HFF-Myc (cell line): ENCODE results near the gene GYPC.
A peak's percentile ranks its signal among the peaks of the same experiment; 100 is the strongest.

Experiments used
- DNase-seq: peaks from one replicate; pipeline ENCODE4 v3.0.0-alpha.2; 2011; ENCODE audit warnings: low read depth; ENCODE audit errors: extremely low read depth
- H3K4me3 ChIP-seq: replicated peaks from 2 replicates; pipeline ENCODE4 v1.5.1; 2011; ENCODE audit warnings: low read depth, mild to moderate bottlenecking, control low read depth, low read length
- TF ChIP-seq, protein P1 (sequence below): IDR thresholded peaks from 2 replicates; pipeline ENCODE4 v1.5.1; 2012; ENCODE audit warnings: mild to moderate bottlenecking, low read depth, low read length, control low read depth; ENCODE audit errors: missing control alignments

The GYPC gene

DNA sequence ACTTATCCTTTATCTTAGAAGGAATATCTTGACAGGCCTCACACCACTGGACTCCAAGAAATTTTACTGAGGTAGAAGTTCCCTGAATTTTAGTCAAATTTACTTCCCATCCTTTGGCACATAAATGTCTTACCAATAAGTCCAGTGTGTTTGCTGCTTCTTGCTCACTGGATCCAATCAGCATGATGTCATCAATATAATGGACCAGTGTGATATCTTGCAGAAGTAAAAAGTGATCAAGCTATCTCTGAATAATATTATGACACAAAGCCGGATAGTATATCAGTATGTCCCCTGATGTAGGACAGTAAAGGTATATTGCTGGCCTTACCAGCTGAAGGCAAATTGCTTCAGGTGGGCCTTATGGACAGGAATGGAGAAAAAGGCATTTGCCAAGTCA lies 6.9 kb upstream of the GYPC start:
- H3K4me3 ChIP-seq, result no peak overlapping the region
- no peak for DNase-seq
- TF ChIP-seq, protein P1, sequence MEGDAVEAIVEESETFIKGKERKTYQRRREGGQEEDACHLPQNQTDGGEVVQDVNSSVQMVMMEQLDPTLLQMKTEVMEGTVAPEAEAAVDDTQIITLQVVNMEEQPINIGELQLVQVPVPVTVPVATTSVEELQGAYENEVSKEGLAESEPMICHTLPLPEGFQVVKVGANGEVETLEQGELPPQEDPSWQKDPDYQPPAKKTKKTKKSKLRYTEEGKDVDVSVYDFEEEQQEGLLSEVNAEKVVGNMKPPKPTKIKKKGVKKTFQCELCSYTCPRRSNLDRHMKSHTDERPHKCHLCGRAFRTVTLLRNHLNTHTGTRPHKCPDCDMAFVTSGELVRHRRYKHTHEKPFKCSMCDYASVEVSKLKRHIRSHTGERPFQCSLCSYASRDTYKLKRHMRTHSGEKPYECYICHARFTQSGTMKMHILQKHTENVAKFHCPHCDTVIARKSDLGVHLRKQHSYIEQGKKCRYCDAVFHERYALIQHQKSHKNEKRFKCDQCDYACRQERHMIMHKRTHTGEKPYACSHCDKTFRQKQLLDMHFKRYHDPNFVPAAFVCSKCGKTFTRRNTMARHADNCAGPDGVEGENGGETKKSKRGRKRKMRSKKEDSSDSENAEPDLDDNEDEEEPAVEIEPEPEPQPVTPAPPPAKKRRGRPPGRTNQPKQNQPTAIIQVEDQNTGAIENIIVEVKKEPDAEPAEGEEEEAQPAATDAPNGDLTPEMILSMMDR, result no peak

DNA sequence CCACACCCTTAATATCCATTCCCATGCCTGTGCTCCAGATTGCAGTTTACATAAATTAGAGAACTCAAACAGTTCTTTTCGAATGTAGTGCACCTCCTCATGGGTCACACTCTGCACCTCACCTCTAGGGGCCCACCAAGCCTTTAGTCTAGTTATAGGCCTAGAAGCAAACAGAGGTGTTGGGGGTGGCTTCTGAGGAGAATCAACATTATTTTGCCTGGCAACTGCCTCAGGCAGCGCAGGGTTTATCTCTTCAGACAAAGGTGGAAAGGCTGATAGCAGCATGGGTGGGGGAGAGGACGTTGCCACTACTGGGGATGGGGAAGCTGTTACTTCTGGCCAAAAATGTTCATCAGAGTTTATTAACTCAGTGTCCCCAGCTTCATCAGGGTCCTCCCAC lies 5.0 kb upstream of the GYPC start:
- DNase-seq, result no peak
- H3K4me3 ChIP-seq, result no peak overlapping the region
- TF ChIP-seq, protein P1, result no peak

DNA sequence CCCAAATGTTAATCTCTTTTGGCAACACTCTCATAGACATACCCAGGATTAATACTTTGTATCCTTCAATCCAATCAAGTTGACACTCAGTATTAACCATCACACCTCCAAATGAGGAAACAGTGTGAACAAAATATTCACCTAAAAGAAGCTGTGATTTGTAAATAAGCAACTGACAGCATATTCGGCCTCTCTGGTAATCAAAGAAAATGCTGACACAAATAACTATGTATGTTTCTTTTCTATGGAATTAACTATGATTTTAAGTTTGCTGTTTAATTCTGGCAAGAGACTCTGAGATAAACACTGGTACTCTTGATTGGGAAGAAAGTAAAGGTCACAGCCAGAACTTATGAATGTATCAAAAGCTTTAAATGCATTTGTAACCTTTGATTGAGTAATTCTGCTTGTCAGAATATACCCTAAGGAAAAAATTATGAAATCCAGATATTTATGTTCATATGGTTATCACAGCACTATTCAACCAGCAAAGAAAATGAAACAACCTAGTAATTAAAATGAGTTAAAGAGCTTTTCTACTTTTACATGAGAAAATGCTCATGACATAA lies 3.6 kb upstream of the GYPC start:
- no peak overlapping the region for H3K4me3 ChIP-seq
- TF ChIP-seq, protein P1, result no peak
- no peak for DNase-seq

DNA sequence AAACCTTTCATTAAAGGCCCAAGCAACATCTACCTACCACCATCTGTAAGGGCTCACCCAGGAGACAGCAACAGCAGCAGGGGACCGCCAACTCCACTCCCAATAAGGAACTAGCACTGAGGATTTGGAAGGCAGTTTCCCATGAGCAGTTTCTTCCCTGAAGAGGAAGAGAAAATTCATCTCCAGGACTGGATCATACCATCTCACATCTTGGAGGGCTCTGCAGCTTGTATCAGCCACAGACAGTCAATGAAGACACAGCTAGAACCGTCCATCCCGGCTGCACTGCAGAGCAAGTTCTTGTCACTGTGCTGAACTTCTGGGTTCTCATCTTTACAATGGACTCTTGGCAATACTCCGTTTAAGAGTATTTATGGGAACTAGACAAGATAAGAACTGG lies 2.8 kb upstream of the GYPC start:
- no peak overlapping the region for H3K4me3 ChIP-seq
- TF ChIP-seq, protein P1, result no peak
- no peak for DNase-seq

DNA sequence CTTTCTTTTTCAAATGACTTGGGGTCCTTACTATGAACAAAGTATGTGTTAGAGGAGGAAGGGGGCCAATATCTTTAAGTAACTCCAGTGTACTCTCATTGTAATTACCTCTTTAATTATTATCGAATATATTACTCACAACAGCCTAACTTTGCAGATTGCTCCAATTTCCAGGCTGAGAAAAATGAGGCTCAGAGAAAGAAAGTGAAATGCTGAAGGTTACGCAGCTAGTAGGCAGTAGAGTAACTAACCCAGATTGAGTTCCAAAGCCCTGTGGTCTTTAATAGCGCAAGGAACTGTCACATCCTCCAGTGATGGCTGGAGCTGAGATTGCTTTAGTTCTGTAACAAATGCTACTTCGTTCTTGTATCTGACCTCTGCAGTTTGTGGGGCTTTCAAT lies 2.2 kb upstream of the GYPC start:
- no peak overlapping the region for H3K4me3 ChIP-seq
- TF ChIP-seq, protein P1, result no peak
- no peak for DNase-seq

DNA sequence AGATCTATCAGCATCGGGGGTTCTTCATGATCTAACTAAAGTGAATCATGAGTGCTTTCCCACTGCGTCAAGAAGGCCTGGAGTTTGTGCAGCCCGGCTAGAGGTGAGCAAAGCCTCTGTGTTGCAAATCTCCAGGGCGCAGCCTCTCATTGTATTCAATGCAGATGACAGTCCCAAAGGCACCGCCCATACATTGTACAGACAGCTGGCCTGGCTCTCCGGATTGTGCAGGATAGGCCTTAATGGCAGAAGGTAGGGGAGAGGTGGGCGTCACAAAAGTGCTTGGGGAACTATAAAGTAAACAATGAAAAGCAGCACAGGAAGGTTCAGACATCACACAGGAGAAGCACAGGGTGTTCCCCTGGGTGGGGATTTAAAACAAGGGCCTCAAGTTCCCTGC lies 907 bp upstream of the GYPC start:
- DNase-seq, result no peak
- H3K4me3 ChIP-seq, result peak overlapping the region; percentile 69
- TF ChIP-seq, protein P1, result no peak
